Adrenal gland (tissue), 5 donors: ENCODE measurements around the gene TRIM16.
"Not testable (repeated sequence)": the region's sequence is repeated elsewhere in the genome, so short reads cannot be mapped to it uniquely, and the experiment has no call there.

Experiments
- CTCF ChIP-seq, 6 experiments: fragments of 450-650 bp in 4 of 6; fragments of 200-600 bp in 2 of 6; sonication (generic) in 1 of 6; IDR thresholded peaks; 1 replicate in 5 of 6; 2 replicates in 1 of 6; pipeline versions ENCODE4 v1.5.1 to v1.8.0; 2016 to 2021; ENCODE audit warnings: antibody characterized with exemption in 6 of 6, mild to moderate bottlenecking in 2 of 6, moderate library complexity in 1 of 6
- POLR2A ChIP-seq, 2 donors: fragments of 450-650 bp; IDR thresholded peaks; one replicate each; pipeline ENCODE4 v1.6.1; 2017; ENCODE audit warnings: antibody characterized with exemption in 2 of 2, mild to moderate bottlenecking in 2 of 2, moderate library complexity in 1 of 2
- donor health status: DM: no; HTN: no; CAD: no.

DNA sequence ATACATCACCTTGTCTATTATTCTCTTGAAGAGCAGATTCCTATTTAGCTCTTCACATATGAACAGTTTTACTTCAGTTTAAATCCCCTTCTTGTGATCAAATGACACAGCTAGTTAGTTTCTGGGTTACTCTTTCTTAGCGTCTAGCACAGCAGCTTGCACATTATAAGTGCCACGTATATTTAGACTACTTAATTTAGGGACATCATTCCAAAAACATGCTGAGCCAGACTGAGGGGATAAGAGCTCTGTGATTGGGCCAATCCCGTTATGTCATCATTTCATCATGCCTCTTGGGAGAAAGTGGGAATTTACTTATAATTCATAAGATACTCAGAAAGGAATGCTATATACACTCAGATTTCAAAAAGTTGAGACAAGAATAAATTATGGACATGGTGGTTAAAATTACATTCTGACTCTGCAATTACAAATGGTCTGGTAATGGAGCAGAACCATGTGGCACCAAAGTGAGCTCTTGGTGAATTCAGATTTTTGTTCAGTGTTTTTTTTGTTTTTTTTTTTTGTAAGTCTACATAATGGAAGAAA, 60.4 kb downstream of the TRIM16 start:
- not testable (repeated sequence) for TF ChIP-seq CTCF, POLR2A (IDR thresholded peaks at IDR 0.05)
